ENCODE measurements around the gene DGKA. TPM values are rescaled to one million over a fixed set of nuclear protein-coding genes. Genes with fewer than 3 reads are reported as not detected.

The DGKA gene
- total and polyA plus RNA-seq, 2 of the 13 experiments (the other 11 are each of a cell fraction or from before 2014, with no cell fraction given), result 2.4 to 5.4 TPM

GRCh38 chr12:55926738-55927587, 4.0 kb upstream of the DGKA start (continued):
- TF ChIP-seq NFAT5 (CRISPR knock-in tag; IDR thresholded peaks at IDR 0.05), result no peak; the same call in 1 of the 2 replicates
- no peak for TF ChIP-seq RAD21 (CRISPR knock-in tag; IDR thresholded peaks at IDR 0.05)
- no peak for TF ChIP-seq BATF2 (CRISPR knock-in tag; IDR thresholded peaks at IDR 0.05)
- TF ChIP-seq CENPX (CRISPR knock-in tag; IDR thresholded peaks at IDR 0.05), result no peak
- TF ChIP-seq ZNF446 (CRISPR knock-in tag; IDR thresholded peaks at IDR 0.05), result 0 out of 2 replicates have a peak, but pooled peaks have one; percentile 18
- TF ChIP-seq POGZ (CRISPR knock-in tag; IDR thresholded peaks at IDR 0.05), result peak; percentile 13; the same call in 1 of the 2 replicates
- TF ChIP-seq STAT6 (CRISPR knock-in tag; IDR thresholded peaks at IDR 0.05; ENCODE audit: borderline replicate concordance), result no peak
- TF ChIP-seq REST (IDR thresholded peaks at IDR 0.05; ENCODE audit: borderline replicate concordance in 1 of 2, low read depth in 1 of 2, low read length in 2 of 2), result 0 out of 4 replicates have a peak, but pooled peaks of 1 of the 2 experiments have one; percentile 12
- TF ChIP-seq RFXAP (CRISPR knock-in tag; IDR thresholded peaks at IDR 0.05; ENCODE audit: borderline replicate concordance), result no peak
- TF ChIP-seq ZNF326 (CRISPR knock-in tag; IDR thresholded peaks at IDR 0.05; ENCODE audit: borderline replicate concordance), result no peak
- TF ChIP-seq ZNF652 (CRISPR knock-in tag; IDR thresholded peaks at IDR 0.05; ENCODE audit: borderline replicate concordance, low read depth), result peak; percentile 93
- TF ChIP-seq ZNF615 (CRISPR knock-in tag; IDR thresholded peaks at IDR 0.05; ENCODE audit: borderline replicate concordance), result no peak
- no peak for TF ChIP-seq ZFP36L1 (CRISPR knock-in tag; IDR thresholded peaks at IDR 0.05)
- TF ChIP-seq NFE2 (CRISPR knock-in tag; IDR thresholded peaks at IDR 0.05), result no peak
